Medulla oblongata (tissue), 1 donor: ENCODE data around the gene RNF152.
A peak's percentile ranks its signal among the peaks of the same experiment; 100 is the strongest.

Source experiments
- DNase-seq: peaks from one replicate; pipeline ENCODE4 v3.0.0-alpha.2; 2015; ENCODE audit errors: extremely low spot score

Gene RNF152, protein sequence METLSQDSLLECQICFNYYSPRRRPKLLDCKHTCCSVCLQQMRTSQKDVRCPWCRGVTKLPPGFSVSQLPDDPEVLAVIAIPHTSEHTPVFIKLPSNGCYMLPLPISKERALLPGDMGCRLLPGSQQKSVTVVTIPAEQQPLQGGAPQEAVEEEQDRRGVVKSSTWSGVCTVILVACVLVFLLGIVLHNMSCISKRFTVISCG

GRCh38 chr18:61892683-61893308 lies at the start of gene RNF152:
Gene RNF152 (minus strand): TSS chr18:61893007. CDS start chr18:61816463, 76,544 bp downstream.
- peak; percentile 58 for DNase-seq

DNA sequence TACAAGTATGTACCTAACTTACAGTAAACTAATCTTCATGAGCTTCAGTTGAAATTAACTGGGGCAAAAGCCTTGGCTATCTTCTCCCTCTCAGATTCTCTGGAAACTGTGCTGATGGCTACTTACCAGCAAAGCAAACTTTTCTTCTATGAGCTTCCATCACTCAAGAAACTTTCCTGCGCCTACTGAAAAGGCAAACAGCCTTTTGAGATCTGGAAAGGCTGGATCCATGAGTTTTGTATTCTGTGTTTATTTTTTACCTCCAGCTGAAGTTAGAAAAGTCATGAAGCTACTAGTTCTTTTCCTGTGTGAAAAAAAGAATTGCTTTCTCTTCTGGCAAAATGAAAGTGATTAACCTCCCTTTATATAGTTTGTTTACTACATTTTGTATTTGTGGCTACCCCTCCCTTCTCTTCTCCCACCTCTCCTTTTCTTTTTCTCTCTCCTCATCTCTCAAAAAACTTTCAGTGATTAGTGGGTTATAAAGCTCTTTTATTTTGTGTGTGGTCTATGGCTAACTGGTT lies 49.2 kb upstream of the RNF152 start:
- DNase-seq, result no peak

- no peak for DNase-seq
Measured at GRCh38 chr18:61939046-61939674, 46.4 kb upstream of the RNF152 start.

- no peak for DNase-seq
Measured at GRCh38 chr18:61935362-61935761, 42.6 kb upstream of the RNF152 start.

DNA sequence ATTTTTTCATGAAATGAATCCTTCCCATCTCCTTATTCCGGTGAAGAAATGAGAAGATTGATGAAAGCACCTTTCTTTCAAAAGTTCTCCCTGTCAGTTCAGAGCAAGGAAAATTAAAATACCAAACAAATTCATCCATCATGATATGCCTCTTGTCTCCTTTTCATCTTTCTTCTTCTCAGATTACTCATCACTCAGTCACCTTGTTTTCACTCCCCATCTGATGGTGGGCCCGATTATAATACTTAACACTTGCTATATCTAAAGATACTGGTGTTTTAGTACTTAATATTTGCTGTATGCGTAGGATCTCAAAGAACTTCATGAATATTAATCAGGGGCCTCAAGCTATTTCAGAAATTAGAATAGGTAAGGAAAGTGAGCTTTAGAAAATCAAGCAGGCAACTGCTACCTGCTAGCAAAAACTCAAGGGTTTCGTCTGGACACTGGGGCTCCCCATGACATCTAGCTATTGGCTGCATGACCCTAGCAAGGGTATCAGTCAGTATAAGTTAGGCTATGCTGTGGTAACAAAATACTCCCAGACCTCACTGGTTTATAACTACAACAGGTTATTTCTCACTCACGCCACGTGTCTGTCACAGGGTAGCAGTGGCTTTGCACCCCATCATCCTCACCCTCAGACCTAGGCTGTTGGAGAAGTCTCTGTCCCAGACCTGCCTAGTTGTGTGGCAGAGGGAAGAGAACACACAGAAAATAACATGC lies 39.0 kb upstream of the RNF152 start:
- no peak for DNase-seq

DNA sequence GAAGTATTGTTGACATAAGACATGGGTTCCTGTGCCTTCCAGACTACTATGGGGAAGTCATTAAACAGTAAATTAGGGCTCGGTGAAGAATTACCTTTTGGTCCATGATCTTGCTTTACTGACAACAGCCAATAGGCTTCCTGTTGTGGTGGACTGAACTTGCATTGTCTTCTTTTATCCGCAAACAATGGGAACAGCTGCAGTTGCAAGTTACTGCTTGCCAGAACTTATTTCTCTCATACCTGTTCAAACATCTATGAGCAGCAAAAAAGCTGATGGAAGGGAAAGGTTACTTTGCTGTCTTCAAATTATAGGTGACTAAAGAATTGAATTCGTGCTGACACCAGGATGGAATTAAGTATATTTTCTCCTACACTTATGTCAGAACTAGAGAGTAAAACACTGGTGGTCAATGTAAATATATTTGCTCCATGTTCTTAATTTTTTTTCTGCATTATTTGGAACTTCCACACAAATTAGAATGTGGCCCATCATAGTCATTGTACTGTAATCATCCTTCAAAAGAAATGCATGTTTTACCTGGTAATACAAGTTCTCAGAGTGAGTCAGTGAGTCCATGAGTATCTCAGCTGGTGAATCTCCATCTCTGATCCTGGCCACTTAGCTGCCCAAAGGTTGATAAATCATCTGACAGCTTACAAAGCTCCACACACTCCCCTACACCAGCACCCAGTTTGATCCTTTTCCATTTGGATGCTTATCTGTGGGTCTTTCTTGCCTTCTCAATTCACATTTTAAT lies 37.3 kb upstream of the RNF152 start:
- no peak for DNase-seq

- DNase-seq, result no peak
Measured at GRCh38 chr18:61926532-61926931, 33.7 kb upstream of the RNF152 start.

DNA sequence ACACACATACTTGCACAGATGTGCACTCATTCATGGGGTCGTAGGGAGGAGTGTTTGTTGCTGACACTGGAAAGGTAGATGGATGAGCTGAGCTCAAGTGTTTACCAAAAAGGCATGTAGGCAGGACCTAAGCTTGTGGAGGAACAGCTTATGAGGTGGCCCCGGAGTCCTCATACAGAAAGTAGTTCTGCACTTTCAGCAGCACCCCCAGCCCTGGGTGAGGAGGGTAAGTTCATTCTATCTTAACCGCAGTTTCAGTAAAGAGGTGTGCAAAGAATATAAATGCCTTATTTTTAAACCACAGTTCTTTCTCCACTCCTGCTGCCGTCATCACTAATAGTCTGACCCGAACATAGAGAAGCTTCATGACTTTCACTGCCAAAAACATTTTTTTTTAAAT lies 31.7 kb upstream of the RNF152 start:
- DNase-seq, result no peak

DNA sequence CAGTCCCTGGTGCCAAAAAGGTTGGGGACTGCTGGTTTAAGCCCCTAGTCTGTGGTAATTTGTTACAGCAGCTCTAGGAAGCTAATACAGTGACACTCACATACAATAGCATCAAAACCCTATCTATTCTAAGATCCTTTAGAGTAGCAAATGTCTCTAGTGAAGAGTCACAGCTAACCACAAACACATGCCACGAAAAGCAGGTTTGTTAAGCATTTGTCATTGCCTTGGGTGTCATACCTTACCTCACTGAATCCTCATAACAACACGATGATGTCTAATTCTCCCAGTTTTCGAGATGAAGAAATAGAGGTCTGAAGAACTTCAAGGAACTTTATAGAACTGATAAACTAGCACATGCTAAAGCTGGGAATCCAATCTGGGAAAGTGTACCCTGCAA lies 29.6 kb upstream of the RNF152 start:
- no peak for DNase-seq

DNA sequence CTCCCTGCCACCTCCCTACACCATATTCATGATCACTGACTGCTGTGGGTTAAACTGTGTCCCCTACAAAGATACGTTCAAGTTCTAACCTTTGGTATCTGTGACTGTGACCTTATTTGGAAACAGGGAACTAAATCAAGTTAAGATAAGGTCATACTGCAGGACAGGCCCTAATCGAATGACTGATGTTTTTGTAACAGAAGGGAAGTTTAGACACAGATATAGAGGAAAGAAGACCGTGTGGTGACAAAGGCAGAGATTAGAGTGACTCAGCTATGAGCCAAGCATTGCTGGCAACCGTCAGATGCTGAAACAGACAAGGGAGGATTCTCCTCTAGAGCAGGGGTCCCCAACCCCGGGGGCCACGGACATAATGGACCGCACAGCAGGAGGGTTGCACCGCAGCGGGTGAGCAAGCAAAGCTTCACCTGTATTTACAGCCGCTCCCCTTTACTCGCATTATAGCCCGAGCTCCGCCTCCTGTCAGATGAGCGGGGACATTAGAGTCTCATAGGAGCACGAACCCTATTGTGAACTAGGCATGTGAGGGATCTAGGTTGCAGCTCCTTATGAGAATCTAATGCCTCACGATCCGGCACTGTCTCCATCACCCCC lies 28.9 kb upstream of the RNF152 start:
- no peak for DNase-seq

GRCh38 chr18:61917818-61918217 lies 25.0 kb upstream of the RNF152 start:
- DNase-seq, result no peak

- no peak for DNase-seq
Measured at GRCh38 chr18:61912476-61912875, 19.7 kb upstream of the RNF152 start.

GRCh38 chr18:61910101-61910500 lies 17.3 kb upstream of the RNF152 start:
- DNase-seq, result no peak

GRCh38 chr18:61908661-61909060 lies 15.9 kb upstream of the RNF152 start:
- no peak for DNase-seq

- DNase-seq, result peak; percentile 55
Measured at GRCh38 chr18:61901323-61901986, 8.6 kb upstream of the RNF152 start.

GRCh38 chr18:61900504-61901281 lies 7.9 kb upstream of the RNF152 start:
- no peak for DNase-seq

DNA sequence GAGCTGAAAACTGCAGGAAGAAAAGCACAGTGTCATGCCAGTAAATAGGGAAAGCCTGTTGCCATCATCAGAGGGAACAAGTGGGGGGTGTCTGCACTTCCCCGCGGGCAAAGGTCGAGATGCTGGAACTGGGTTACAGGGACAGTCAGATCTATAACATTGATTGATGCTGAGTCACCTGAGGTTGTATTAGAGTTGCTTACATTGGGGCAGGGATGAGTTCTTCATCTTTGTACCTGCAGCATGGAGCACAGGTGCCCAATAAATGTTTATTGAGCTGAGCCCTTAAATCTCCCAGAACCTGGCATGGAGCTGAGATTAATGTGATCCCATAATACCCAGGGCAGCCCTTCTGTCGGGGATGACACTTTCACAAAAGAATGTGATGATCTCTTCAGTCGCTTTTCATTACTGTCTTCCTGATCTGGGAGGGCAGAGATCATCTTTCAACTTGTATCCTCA lies 5.9 kb upstream of the RNF152 start:
- DNase-seq, result no peak

DNA sequence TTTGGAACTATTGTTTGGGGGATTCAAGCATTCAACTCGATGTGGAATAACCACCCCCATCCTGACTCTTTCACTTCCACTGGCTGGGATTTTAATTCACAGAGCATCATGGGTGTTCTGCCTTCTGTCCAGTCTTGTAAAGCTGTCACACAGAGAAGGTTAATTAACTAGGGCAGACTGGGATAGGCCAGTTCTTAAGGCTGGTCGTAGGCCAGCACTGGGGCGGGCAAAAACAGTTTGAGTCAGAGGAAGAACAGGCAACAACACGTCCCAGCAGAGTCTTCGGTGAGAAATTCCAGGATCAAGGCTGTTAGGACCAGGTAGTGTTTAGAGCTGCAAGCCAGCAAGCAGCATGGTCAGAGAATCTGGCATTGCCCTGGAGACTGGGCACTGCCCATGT lies 4.0 kb upstream of the RNF152 start:
- DNase-seq, result peak; percentile 36

- no peak for DNase-seq
Measured at GRCh38 chr18:61896118-61896517, 3.3 kb upstream of the RNF152 start.
